ENCODE results near the gene MNX1. TPM values are rescaled to one million over a fixed set of nuclear protein-coding genes. Genes with fewer than 3 reads are reported as not detected.

MNX1 gene
- total RNA-seq, 1 experiment from 2014 or later, result not detected

GRCh38 chr7:156985101-156985992 is 25.1 kb downstream of the MNX1 start:
- intact Hi-C loops (cut with micrococcal nuclease; ENCODE audit: unreplicated experiment), result no loop called here
- H3K4me1 ChIP-seq (ENCODE audit: insufficient read depth, low read length, poor library complexity, severe bottlenecking), result no peaks in the 10 kb centered on the region
- no peaks in the 10 kb centered on the region for H3K36me3 ChIP-seq (ENCODE audit: insufficient read depth, low read length, poor library complexity, severe bottlenecking)
- H3K27me3 ChIP-seq (replicated peaks; ENCODE audit: insufficient read depth, low read depth, low read length, poor library complexity), result no peaks in the 10 kb centered on the region
- no peak for TF ChIP-seq CTCF (conservative IDR thresholded peaks at IDR 0.05; ENCODE audit: low read depth, low read length)
- no peak for TF ChIP-seq EZH2 (IDR thresholded peaks at IDR 0.05; ENCODE audit: borderline replicate concordance, low read depth, low read length, poor library complexity, severe bottlenecking)
- no peaks in the 10 kb centered on the region for H3K9me3 ChIP-seq (ENCODE audit: low read depth, low read length, poor library complexity, severe bottlenecking)
- ChIA-PET POLR2A (ENCODE audit: low non-redundant PET) (no interaction called here), CTCF (no interaction called here)
- no peak overlapping the region for H3K27ac ChIP-seq (ENCODE audit: low read depth, low read length, poor library complexity, severe bottlenecking)
- no TSS peak for BruUV-seq (replicated peaks)
- no peak for DNase-seq (ENCODE audit: low spot score)
- no peak overlapping the region for H3K4me3 ChIP-seq (ENCODE audit: low read depth, low read length, poor library complexity, severe bottlenecking)

GRCh38 chr7:156984174-156984891 is 26.1 kb downstream of the MNX1 start:
- TF ChIP-seq CTCF (conservative IDR thresholded peaks at IDR 0.05; ENCODE audit: low read depth, low read length) (no peak), EZH2 (IDR thresholded peaks at IDR 0.05; ENCODE audit: borderline replicate concordance, low read depth, low read length, poor library complexity, severe bottlenecking) (no peak)
- H3K36me3 ChIP-seq (ENCODE audit: insufficient read depth, low read length, poor library complexity, severe bottlenecking), result no peaks in the 10 kb centered on the region
- H3K27me3 ChIP-seq (replicated peaks; ENCODE audit: insufficient read depth, low read depth, low read length, poor library complexity), result no peaks in the 10 kb centered on the region
- no peak overlapping the region for H3K27ac ChIP-seq (ENCODE audit: low read depth, low read length, poor library complexity, severe bottlenecking)
- no TSS peak for BruUV-seq (replicated peaks)
- POLR2A ChIA-PET (ENCODE audit: low non-redundant PET), result no interaction called here
- peaks cover 6% of the 10 kb centered on the region for H3K9me3 ChIP-seq (ENCODE audit: low read depth, low read length, poor library complexity, severe bottlenecking)
- DNase-seq (ENCODE audit: low spot score), result no peak
- intact Hi-C loops (cut with micrococcal nuclease; ENCODE audit: unreplicated experiment), result no loop called here
- H3K4me3 ChIP-seq (ENCODE audit: low read depth, low read length, poor library complexity, severe bottlenecking), result no peak overlapping the region
- no peaks in the 10 kb centered on the region for H3K4me1 ChIP-seq (ENCODE audit: insufficient read depth, low read length, poor library complexity, severe bottlenecking)
- CTCF ChIA-PET, result no interaction called here

- CTCF ChIA-PET, result no interaction called here
Measured at GRCh38 chr7:156979711-156980110, 30.8 kb downstream of the MNX1 start.

More at GRCh38 chr7:156979711-156980110, 30.8 kb downstream of the MNX1 start:
- POLR2A ChIA-PET (ENCODE audit: low non-redundant PET), result no interaction called here
- no TSS peak for BruUV-seq (replicated peaks)
- H3K27ac ChIP-seq (ENCODE audit: low read depth, low read length, poor library complexity, severe bottlenecking), result no peak overlapping the region
- H3K9me3 ChIP-seq (ENCODE audit: low read depth, low read length, poor library complexity, severe bottlenecking), result peaks cover 6% of the 10 kb centered on the region
- no peaks in the 10 kb centered on the region for H3K4me1 ChIP-seq (ENCODE audit: insufficient read depth, low read length, poor library complexity, severe bottlenecking)
- H3K27me3 ChIP-seq (replicated peaks; ENCODE audit: insufficient read depth, low read depth, low read length, poor library complexity), result no peaks in the 10 kb centered on the region
- no peak for TF ChIP-seq EZH2 (IDR thresholded peaks at IDR 0.05; ENCODE audit: borderline replicate concordance, low read depth, low read length, poor library complexity, severe bottlenecking)
- TF ChIP-seq CTCF (conservative IDR thresholded peaks at IDR 0.05; ENCODE audit: low read depth, low read length), result no peak
- no peak for DNase-seq (ENCODE audit: low spot score)
- intact Hi-C loops (cut with micrococcal nuclease; ENCODE audit: unreplicated experiment), result no loop called here
- no peaks in the 10 kb centered on the region for H3K36me3 ChIP-seq (ENCODE audit: insufficient read depth, low read length, poor library complexity, severe bottlenecking)
- H3K4me3 ChIP-seq (ENCODE audit: low read depth, low read length, poor library complexity, severe bottlenecking), result no peak overlapping the region

Data from A673 (cell line).